ENCODE data around the gene UNC119.

- TF ChIP-seq EZH2phosphoT487 (IDR thresholded peaks at IDR 0.05; ENCODE audit: borderline replicate concordance, low read length) (no peak), EZH2 (IDR thresholded peaks at IDR 0.05; ENCODE audit: low read length, unreplicated experiment) (no peak)
- TF ChIP-seq, protein P1, sequence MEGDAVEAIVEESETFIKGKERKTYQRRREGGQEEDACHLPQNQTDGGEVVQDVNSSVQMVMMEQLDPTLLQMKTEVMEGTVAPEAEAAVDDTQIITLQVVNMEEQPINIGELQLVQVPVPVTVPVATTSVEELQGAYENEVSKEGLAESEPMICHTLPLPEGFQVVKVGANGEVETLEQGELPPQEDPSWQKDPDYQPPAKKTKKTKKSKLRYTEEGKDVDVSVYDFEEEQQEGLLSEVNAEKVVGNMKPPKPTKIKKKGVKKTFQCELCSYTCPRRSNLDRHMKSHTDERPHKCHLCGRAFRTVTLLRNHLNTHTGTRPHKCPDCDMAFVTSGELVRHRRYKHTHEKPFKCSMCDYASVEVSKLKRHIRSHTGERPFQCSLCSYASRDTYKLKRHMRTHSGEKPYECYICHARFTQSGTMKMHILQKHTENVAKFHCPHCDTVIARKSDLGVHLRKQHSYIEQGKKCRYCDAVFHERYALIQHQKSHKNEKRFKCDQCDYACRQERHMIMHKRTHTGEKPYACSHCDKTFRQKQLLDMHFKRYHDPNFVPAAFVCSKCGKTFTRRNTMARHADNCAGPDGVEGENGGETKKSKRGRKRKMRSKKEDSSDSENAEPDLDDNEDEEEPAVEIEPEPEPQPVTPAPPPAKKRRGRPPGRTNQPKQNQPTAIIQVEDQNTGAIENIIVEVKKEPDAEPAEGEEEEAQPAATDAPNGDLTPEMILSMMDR (conservative IDR thresholded peaks at IDR 0.05; ENCODE audit: low read depth, low read length) = no peak
These were observed 24.5 kb upstream of the UNC119 start, which contains the start of gene ALDOC for GRCh38 chr17:28576758-28577465.
